Measurements from ENCODE around the gene ZNF784. TPM values are rescaled to one million over a fixed set of nuclear protein-coding genes. Genes with fewer than 3 reads are reported as not detected.

ZNF784 gene
- total and polyA plus RNA-seq, 9 of the 15 experiments (the other 6 are each of a cell fraction or from before 2014, with no cell fraction given) = 0.14 to 6.1 (median 2.1) TPM

DNA sequence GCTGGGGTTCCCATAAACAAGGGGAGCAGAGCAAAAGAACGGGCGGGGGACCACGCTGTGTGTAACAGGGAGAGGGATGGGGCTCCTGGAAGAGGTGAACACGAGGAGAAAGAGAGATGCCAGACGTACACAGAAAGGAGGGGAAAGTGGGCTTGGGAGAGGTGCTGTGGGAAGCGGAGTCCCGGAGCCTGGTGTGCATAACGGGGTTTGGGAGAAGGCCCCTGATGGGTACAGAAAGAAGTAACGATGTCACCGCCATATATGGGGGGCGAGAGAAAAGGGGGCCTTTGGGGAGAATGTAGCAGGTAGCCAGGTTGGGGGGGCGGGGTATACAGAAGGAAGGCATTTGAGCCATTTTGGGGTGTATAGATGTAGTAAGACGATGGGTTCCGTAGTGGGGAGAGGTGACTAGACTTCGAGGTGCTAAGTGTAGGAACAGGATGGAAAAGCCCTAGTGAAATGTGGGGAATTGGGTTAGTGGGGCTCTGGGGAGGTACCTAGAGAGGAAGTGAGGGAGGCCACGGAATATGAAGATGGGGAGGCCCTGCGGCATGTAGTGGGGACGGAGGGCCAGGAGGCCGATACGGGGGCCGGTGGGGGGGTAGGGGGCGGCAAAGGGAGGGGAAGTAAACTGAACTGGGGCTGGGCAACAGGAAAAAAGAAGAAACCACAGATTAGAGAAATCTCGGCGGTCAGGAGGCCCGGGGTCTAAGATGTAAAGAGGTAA, 17.2 kb upstream of the ZNF784 start (continued):
- TF ChIP-seq, protein P1, sequence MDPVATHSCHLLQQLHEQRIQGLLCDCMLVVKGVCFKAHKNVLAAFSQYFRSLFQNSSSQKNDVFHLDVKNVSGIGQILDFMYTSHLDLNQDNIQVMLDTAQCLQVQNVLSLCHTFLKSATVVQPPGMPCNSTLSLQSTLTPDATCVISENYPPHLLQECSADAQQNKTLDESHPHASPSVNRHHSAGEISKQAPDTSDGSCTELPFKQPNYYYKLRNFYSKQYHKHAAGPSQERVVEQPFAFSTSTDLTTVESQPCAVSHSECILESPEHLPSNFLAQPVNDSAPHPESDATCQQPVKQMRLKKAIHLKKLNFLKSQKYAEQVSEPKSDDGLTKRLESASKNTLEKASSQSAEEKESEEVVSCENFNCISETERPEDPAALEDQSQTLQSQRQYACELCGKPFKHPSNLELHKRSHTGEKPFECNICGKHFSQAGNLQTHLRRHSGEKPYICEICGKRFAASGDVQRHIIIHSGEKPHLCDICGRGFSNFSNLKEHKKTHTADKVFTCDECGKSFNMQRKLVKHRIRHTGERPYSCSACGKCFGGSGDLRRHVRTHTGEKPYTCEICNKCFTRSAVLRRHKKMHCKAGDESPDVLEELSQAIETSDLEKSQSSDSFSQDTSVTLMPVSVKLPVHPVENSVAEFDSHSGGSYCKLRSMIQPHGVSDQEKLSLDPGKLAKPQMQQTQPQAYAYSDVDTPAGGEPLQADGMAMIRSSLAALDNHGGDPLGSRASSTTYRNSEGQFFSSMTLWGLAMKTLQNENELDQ (CRISPR knock-in tag; IDR thresholded peaks at IDR 0.05; ENCODE audit: borderline replicate concordance) = no peak
- TF ChIP-seq ZEB2 (IDR thresholded peaks at IDR 0.05) = no peak
- TF ChIP-seq ZNF398 (CRISPR knock-in tag; IDR thresholded peaks at IDR 0.05) = no peak
- TF ChIP-seq TAF9B (IDR thresholded peaks at IDR 0.05; ENCODE audit: partially characterized antibody) = no peak
- TF ChIP-seq PCBP1 (IDR thresholded peaks at IDR 0.05; ENCODE audit: low read depth, low read length, poor library complexity, severe bottlenecking) = no peak
- no peak for TF ChIP-seq ZNF696 (CRISPR knock-in tag; conservative IDR thresholded peaks at IDR 0.05)
- TF ChIP-seq, protein P2, sequence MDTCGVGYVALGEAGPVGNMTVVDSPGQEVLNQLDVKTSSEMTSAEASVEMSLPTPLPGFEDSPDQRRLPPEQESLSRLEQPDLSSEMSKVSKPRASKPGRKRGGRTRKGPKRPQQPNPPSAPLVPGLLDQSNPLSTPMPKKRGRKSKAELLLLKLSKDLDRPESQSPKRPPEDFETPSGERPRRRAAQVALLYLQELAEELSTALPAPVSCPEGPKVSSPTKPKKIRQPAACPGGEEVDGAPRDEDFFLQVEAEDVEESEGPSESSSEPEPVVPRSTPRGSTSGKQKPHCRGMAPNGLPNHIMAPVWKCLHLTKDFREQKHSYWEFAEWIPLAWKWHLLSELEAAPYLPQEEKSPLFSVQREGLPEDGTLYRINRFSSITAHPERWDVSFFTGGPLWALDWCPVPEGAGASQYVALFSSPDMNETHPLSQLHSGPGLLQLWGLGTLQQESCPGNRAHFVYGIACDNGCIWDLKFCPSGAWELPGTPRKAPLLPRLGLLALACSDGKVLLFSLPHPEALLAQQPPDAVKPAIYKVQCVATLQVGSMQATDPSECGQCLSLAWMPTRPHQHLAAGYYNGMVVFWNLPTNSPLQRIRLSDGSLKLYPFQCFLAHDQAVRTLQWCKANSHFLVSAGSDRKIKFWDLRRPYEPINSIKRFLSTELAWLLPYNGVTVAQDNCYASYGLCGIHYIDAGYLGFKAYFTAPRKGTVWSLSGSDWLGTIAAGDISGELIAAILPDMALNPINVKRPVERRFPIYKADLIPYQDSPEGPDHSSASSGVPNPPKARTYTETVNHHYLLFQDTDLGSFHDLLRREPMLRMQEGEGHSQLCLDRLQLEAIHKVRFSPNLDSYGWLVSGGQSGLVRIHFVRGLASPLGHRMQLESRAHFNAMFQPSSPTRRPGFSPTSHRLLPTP (IDR thresholded peaks at IDR 0.05; ENCODE audit: borderline replicate concordance, extremely low read depth, insufficient read length) = no peak
- no peak for TF ChIP-seq NCOA4 (IDR thresholded peaks at IDR 0.05; ENCODE audit: partially characterized antibody)
- no peak for TF ChIP-seq ZNF12 (CRISPR knock-in tag; IDR thresholded peaks at IDR 0.05)
- no peak for TF ChIP-seq DACH1 (IDR thresholded peaks at IDR 0.05; ENCODE audit: partially characterized antibody)
- no peak for TF ChIP-seq ZBTB8A (IDR thresholded peaks at IDR 0.05; ENCODE audit: partially characterized antibody)
- TF ChIP-seq HCFC1 (IDR thresholded peaks at IDR 0.05; ENCODE audit: low read depth, low read length) = no peak

Data from K562 (cell line).